ENCODE data around the gene ZBTB20. TPM values are rescaled to one million over a fixed set of nuclear protein-coding genes. Genes with fewer than 3 reads are reported as not detected.

ZBTB20 gene
- total and polyA plus RNA-seq, 2 of the 4 experiments (the other 2 are of a cell fraction), result 0.75 to 14.7 TPM

- no peak overlapping the region for H3K4ac ChIP-seq (ENCODE audit: low read depth, low read length)
- peaks cover 7% of the 10 kb centered on the region for H3K4me1 ChIP-seq (ENCODE audit: control insufficient read depth, insufficient read depth, low read length)
- no peak for DNase-seq
- H3K4me2 ChIP-seq (ENCODE audit: low read depth, low read length), result no peak overlapping the region
- H2BK120ac ChIP-seq (ENCODE audit: low read depth, low read length), result no peak overlapping the region
- dilution Hi-C loops (cut with HindIII; ENCODE audit: low sequenced_read_pairs, unreplicated experiment) (no loop called here), in situ Hi-C loops (cut with MboI; ENCODE audit: low sequenced_read_pairs) (loop anchor here (10.0 to 25.0 kb wide), 4 partner anchors 257 to 974 kb away; no protein-coding TSS in a partner anchor), intact Hi-C loops (cut with micrococcal nuclease) (loop anchor here (10.0 kb wide), 1 partner anchor 977 kb away; no protein-coding TSS in a partner anchor)
- H3K56ac ChIP-seq (ENCODE audit: extremely low read depth, insufficient read depth, low read length), result no peak overlapping the region
- no peaks in the 10 kb centered on the region for H3K27me3 ChIP-seq (ENCODE audit: control insufficient read depth, insufficient read depth, low read length)
- no CpG with 5 or more reads among the region's 2 CpGs for WGBS, 2 experiments (ENCODE audit: extremely low coverage in 2 of 2, insufficient read length in 1 of 2)
- no peaks in the 10 kb centered on the region for H4K20me1 ChIP-seq (ENCODE audit: insufficient read depth, low read length)
- TF ChIP-seq RFX5 (IDR thresholded peaks at IDR 0.05; ENCODE audit: low read depth, low read length) (no peak), CHD1 (IDR thresholded peaks at IDR 0.05; ENCODE audit: low read depth, low read length) (no peak), NFE2L2 (IDR thresholded peaks at IDR 0.05; ENCODE audit: low read depth, low read length) (no peak), MAFK (IDR thresholded peaks at IDR 0.05; ENCODE audit: low read depth, low read length) (peak; percentile 77)
- TF ChIP-seq, protein P1, sequence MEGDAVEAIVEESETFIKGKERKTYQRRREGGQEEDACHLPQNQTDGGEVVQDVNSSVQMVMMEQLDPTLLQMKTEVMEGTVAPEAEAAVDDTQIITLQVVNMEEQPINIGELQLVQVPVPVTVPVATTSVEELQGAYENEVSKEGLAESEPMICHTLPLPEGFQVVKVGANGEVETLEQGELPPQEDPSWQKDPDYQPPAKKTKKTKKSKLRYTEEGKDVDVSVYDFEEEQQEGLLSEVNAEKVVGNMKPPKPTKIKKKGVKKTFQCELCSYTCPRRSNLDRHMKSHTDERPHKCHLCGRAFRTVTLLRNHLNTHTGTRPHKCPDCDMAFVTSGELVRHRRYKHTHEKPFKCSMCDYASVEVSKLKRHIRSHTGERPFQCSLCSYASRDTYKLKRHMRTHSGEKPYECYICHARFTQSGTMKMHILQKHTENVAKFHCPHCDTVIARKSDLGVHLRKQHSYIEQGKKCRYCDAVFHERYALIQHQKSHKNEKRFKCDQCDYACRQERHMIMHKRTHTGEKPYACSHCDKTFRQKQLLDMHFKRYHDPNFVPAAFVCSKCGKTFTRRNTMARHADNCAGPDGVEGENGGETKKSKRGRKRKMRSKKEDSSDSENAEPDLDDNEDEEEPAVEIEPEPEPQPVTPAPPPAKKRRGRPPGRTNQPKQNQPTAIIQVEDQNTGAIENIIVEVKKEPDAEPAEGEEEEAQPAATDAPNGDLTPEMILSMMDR (conservative IDR thresholded peaks at IDR 0.05; ENCODE audit: low read depth, low read length), result no peak
- H3K27ac ChIP-seq (ENCODE audit: insufficient read depth, low read length), result no peak overlapping the region
- ChIA-PET CTCF (no interaction called here), POLR2A (ENCODE audit: unreplicated experiment) (no interaction called here)
- no peak overlapping the region for H2AFZ ChIP-seq (replicated peaks; ENCODE audit: low read length, poor library complexity)
- no peak overlapping the region for H4K5ac ChIP-seq (ENCODE audit: low read depth, low read length)
- H3K23ac ChIP-seq (ENCODE audit: low read depth, low read length), result no peak overlapping the region
- H3K14ac ChIP-seq (replicated peaks; ENCODE audit: low read depth, low read length), result no peak overlapping the region
- no peak overlapping the region for H4K8ac ChIP-seq (ENCODE audit: low read depth in 2 of 2, low read length in 2 of 2)
- H4K91ac ChIP-seq (ENCODE audit: insufficient read depth, low read depth, low read length), result no peak overlapping the region
- H2BK15ac ChIP-seq (ENCODE audit: low read depth, low read length), result no peak overlapping the region
- H3K18ac ChIP-seq (ENCODE audit: low read depth, low read length), result no peak overlapping the region
- no peaks in the 10 kb centered on the region for H3K79me1 ChIP-seq (ENCODE audit: low read depth in 1 of 2, low read length in 2 of 2)
- no peak overlapping the region for H2AK9ac ChIP-seq (replicated peaks; ENCODE audit: low read depth, low read length, poor library complexity)
- H3K9me3 ChIP-seq (ENCODE audit: control insufficient read depth, insufficient read depth, low read length), result no peaks in the 10 kb centered on the region
- H2BK5ac ChIP-seq (ENCODE audit: low read depth, low read length, poor library complexity, severe bottlenecking), result no peak overlapping the region
- no peak overlapping the region for H3K4me3 ChIP-seq (ENCODE audit: insufficient read depth, low read depth, low read length)
- H2BK20ac ChIP-seq (ENCODE audit: low read depth, low read length), result no peak overlapping the region
- no peak for ATAC-seq (ENCODE audit: low read depth)
- no peak overlapping the region for H3K9ac ChIP-seq (ENCODE audit: low read depth, low read length)
- no peaks in the 10 kb centered on the region for H3K36me3 ChIP-seq (ENCODE audit: control insufficient read depth, insufficient read depth, low read length)
- peaks cover 2% of the 10 kb centered on the region; the same call in 1 of the 2 replicates for H3K9me1 ChIP-seq (ENCODE audit: insufficient read depth, low read length)
- no peak overlapping the region for H2AK5ac ChIP-seq (ENCODE audit: low read depth, low read length)
- BruUV-seq (replicated peaks), result no TSS peak
Measured at GRCh38 chr3:114838025-114838424, 309.1 kb downstream of the ZBTB20 start.

Measured in IMR-90 (cell line).